SK-N-SH (cell line): ENCODE results near the gene RBM44. TPM values are rescaled to one million over a fixed set of nuclear protein-coding genes. Genes with fewer than 3 reads are reported as not detected.

Experiments used
- CTCF ChIA-PET: fragments of 300-600, 350-600 bp; formaldehyde crosslinking; extraction: SDS; loops from one replicate; lab custom pipeline; 2021; lab: Yijun Ruan, JAX
- POLR2A ChIA-PET: fragments of 350-600 bp; sonication (Branson Sonifier 250); formaldehyde crosslinking; extraction: SDS; loops from one replicate; lab custom pipeline; 2020; ENCODE audit warnings: antibody characterized with exemption, inconsistent platforms; lab: Yijun Ruan, JAX
- DNase-seq: peaks from one replicate; pipeline ENCODE4 v3.0.0; 2012
- H2AFZ ChIP-seq: fragments of 200-600 bp; sonication (generic); 2 replicates; pipeline ENCODE4 v1.8.1; 2016; ENCODE audit warnings: antibody characterized with exemption, mild to moderate bottlenecking, low read depth
- H3F3A ChIP-seq: fragments of 200-600 bp; sonication (generic); replicated peaks from 2 replicates; pipeline ENCODE3; 2016; ENCODE audit warnings: antibody characterized with exemption, mild to moderate bottlenecking; ENCODE audit not compliant: insufficient read depth
- H3K27ac ChIP-seq, 2 experiments: fragments of 200-500 bp in 1 of 2; fragments of 200-600 bp in 1 of 2; sonication (Bioruptor generic) in 1 of 2; sonication (generic), shearing (Covaris generic) in 1 of 2; 2 replicates each; pipeline versions ENCODE4 v1.5.1 to v1.6.1; 2014 to 2016; ENCODE audit warnings: low read depth in 2 of 2, inconsistent platforms in 1 of 2, low read length in 1 of 2, mild to moderate bottlenecking in 1 of 2, mixed read lengths in 1 of 2
- H3K27me3 ChIP-seq: fragments of 200-600 bp; sonication (generic), shearing (Covaris generic); 2 replicates; pipeline ENCODE4 v1.6.1; 2016; ENCODE audit warnings: mixed run types; ENCODE audit not compliant: insufficient read depth
- H3K36me3 ChIP-seq, 2 experiments: fragments of 200-500 bp in 1 of 2; fragments of 200-600 bp in 1 of 2; sonication (Bioruptor generic) in 1 of 2; sonication (generic) in 1 of 2; replicated peaks in 1 of 2; 2 replicates each; pipeline versions ENCODE3 to v1.5.1; 2014 to 2016; ENCODE audit warnings: low read length in 1 of 2, mild to moderate bottlenecking in 1 of 2; ENCODE audit not compliant: insufficient read depth in 2 of 2, control insufficient read depth in 1 of 2
- H3K4me1 ChIP-seq, 2 experiments: fragments of 200-500 bp in 1 of 2; fragments of 200-600 bp in 1 of 2; sonication (Bioruptor generic) in 1 of 2; sonication (generic), shearing (Covaris generic) in 1 of 2; 2 replicates each; pipeline versions ENCODE4 v1.5.1 to v1.6.1; 2014 to 2016; ENCODE audit warnings: low read depth in 1 of 2, low read length in 1 of 2, mixed run types in 1 of 2; ENCODE audit not compliant: insufficient read depth in 2 of 2, control insufficient read depth in 1 of 2
- H3K4me2 ChIP-seq: fragments of 200-600 bp; sonication (generic), shearing (Covaris generic); 2 replicates; pipeline ENCODE4 v1.6.1; 2017; ENCODE audit warnings: mixed run types
- H3K4me3 ChIP-seq, 2 experiments: fragments of 200-500 bp in 1 of 2; fragments of 200-600 bp in 1 of 2; sonication (Bioruptor generic) in 1 of 2; sonication (generic), shearing (Covaris generic) in 1 of 2; 2 replicates each; pipeline versions ENCODE4 v1.5.1 to v1.8.1; 2014 to 2016; ENCODE audit warnings: low read depth in 2 of 2, inconsistent platforms in 1 of 2, low read length in 1 of 2, mild to moderate bottlenecking in 1 of 2, mixed read lengths in 1 of 2, moderate library complexity in 1 of 2
- H3K79me2 ChIP-seq: fragments of 200-600 bp; sonication (generic); 2 replicates; pipeline ENCODE4 v1.8.1; 2017; ENCODE audit warnings: mild to moderate bottlenecking; ENCODE audit not compliant: insufficient read depth
- H3K9ac ChIP-seq: fragments of 200-600 bp; sonication (generic); 2 replicates; pipeline ENCODE4 v1.6.1; 2017; ENCODE audit warnings: mixed run types
- H3K9me2 ChIP-seq: fragments of 200-600 bp; sonication (generic); 2 replicates; pipeline ENCODE4 v1.6.1; 2017; ENCODE audit warnings: mixed run types
- H3K9me3 ChIP-seq: fragments of 200-600 bp; sonication (generic); 2 replicates; pipeline ENCODE4 v1.6.1; 2017; ENCODE audit warnings: mixed run types, mild to moderate bottlenecking, moderate library complexity
- H4K20me1 ChIP-seq: fragments of 200-600 bp; sonication (generic); 2 replicates; pipeline ENCODE4 v1.6.1; 2017; ENCODE audit warnings: mild to moderate bottlenecking, mixed run types; ENCODE audit not compliant: insufficient read depth
- CHD2 ChIP-seq: fragments of 150-350 bp; IDR thresholded peaks from 2 replicates; pipeline ENCODE4 v1.6.1; 2018; ENCODE audit warnings: low read length; ENCODE audit not compliant: partially characterized antibody
- ELF1 ChIP-seq: IDR thresholded peaks from 2 replicates; pipeline ENCODE4 v1.4.0; 2012
- EP300 ChIP-seq, 2 experiments: IDR thresholded peaks; 2 replicates each; pipeline versions ENCODE4 v1.4.0 to v1.6.1; 2012; ENCODE audit warnings: borderline replicate concordance in 1 of 2, low read depth in 1 of 2, low read length in 1 of 2
- FOSL2 ChIP-seq: IDR thresholded peaks from 2 replicates; pipeline ENCODE4 v1.4.0; 2012; ENCODE audit warnings: low read depth, mild to moderate bottlenecking, moderate library complexity, borderline replicate concordance
- FOXM1 ChIP-seq: IDR thresholded peaks from 2 replicates; pipeline ENCODE4 v1.4.0; 2012; ENCODE audit warnings: low read depth, mild to moderate bottlenecking
- GABPA ChIP-seq: IDR thresholded peaks from 2 replicates; pipeline ENCODE4 v1.4.0; 2012; ENCODE audit warnings: low read depth, mild to moderate bottlenecking
- GATA2 ChIP-seq: sonication (generic); formaldehyde crosslinking; IDR thresholded peaks from 2 replicates; pipeline ENCODE4 v1.5.0; 2020; ENCODE audit warnings: mild to moderate bottlenecking, missing genetic modification reagents
- JUND ChIP-seq: IDR thresholded peaks from 2 replicates; pipeline ENCODE4 v1.4.0; 2012
- MXI1 ChIP-seq: IDR thresholded peaks from 2 replicates; pipeline ENCODE4 v1.6.1; 2012; ENCODE audit warnings: mild to moderate bottlenecking, low read depth, low read length, improper control_type of control experiment
- NRF1 ChIP-seq: IDR thresholded peaks from 2 replicates; pipeline ENCODE4 v1.6.1; 2012; ENCODE audit warnings: low read depth, mild to moderate bottlenecking, low read length
- RAD21 ChIP-seq: IDR thresholded peaks from 2 replicates; pipeline ENCODE4 v1.6.1; 2012; ENCODE audit warnings: mild to moderate bottlenecking, low read length
- REST ChIP-seq: IDR thresholded peaks from 2 replicates; pipeline ENCODE4 v1.6.1; 2012; ENCODE audit warnings: mild to moderate bottlenecking, low read depth, low read length, moderate library complexity
- RFX5 ChIP-seq: IDR thresholded peaks from 2 replicates; pipeline ENCODE4 v1.6.1; 2012; ENCODE audit warnings: mild to moderate bottlenecking, improper control_type of control experiment, low read length
- SMC3 ChIP-seq: IDR thresholded peaks from 2 replicates; pipeline ENCODE4 v1.6.1; 2012; ENCODE audit warnings: low read depth, low read length, improper control_type of control experiment
- TEAD4 ChIP-seq: IDR thresholded peaks from 2 replicates; pipeline ENCODE4 v1.4.0; 2012; ENCODE audit warnings: mild to moderate bottlenecking, borderline replicate concordance; ENCODE audit not compliant: insufficient read depth
- USF2 ChIP-seq: fragments of 150-350 bp; IDR thresholded peaks from 2 replicates; pipeline ENCODE4 v1.6.1; 2017; ENCODE audit warnings: antibody characterized with exemption, low read length, low read depth, borderline replicate concordance
- YY1 ChIP-seq: IDR thresholded peaks from 2 replicates; pipeline ENCODE4 v1.4.0; 2012; ENCODE audit warnings: low read depth, mild to moderate bottlenecking
- ZBTB33 ChIP-seq: IDR thresholded peaks from 2 replicates; pipeline ENCODE4 v1.4.0; 2012; ENCODE audit warnings: low read depth, borderline replicate concordance
- WGBS: methylation state at CpG from one replicate; pipeline ENCODE4 v1.1.6; 2017; ENCODE audit warnings: low lambda C conversion rate; 5-methylcytosine and 5-hydroxymethylcytosine counted together
- polyA plus RNA-seq, 3 experiments: library from polyadenylated mRNA; depleted of rRNA; stranded (reverse); fragments of >200 nt; gene quantifications; 2 replicates each; pipeline ENCODE4 v1.2.3, GENCODE V29; 2012

Gene RBM44
- polyA plus RNA-seq, 1 of the 3 experiments (the other 2 are of a cell fraction) = 0.30 TPM

- POLR2A ChIA-PET = interaction anchor here (0.6 to 4.9 kb wide), 9 partner anchors 10 to 354 kb away, joined by 3 to 24 read pairs (median 7); partner anchors contain the start of gene SCLY
- peak; percentile 63 for DNase-seq
- Histone ChIP-seq H3K27me3 (no peaks in the 10 kb centered on the region), H3K27ac (peak overlapping the region in 1 of 2 experiments; percentile 99; a peak in 2 of 4 replicates), H3K36me3 (no peaks in the 10 kb centered on the region), H3K79me2 (no peaks in the 10 kb centered on the region), H3K9ac (no peak overlapping the region), H3K4me1 (peaks cover 0 to 59% of the 10 kb centered on the region in 2 experiments; a peak in 1 of 4 replicates), H2AFZ (no peak overlapping the region), H3F3A (no peaks in the 10 kb centered on the region), H3K9me2 (no peaks in the 10 kb centered on the region), H3K9me3 (no peaks in the 10 kb centered on the region), H3K4me2 (no peak overlapping the region), H3K4me3 (no peak overlapping the region)
- TF ChIP-seq RAD21 = peak; percentile 42; the same call in 1 of the 2 replicates
- TF ChIP-seq SMC3 = 0 out of 2 replicates have a peak, but pooled peaks have one; percentile 17
- no peak for TF ChIP-seq MXI1
- TF ChIP-seq YY1 = no peak
- TF ChIP-seq CHD2 = peak; percentile 3
- no peak for TF ChIP-seq ELF1
- no peak for TF ChIP-seq USF2
- TF ChIP-seq, all 33 proteins: peak for 3
- CTCF ChIA-PET = interaction anchor here (0.7 to 7.4 kb wide), 7 partner anchors 10 to 155 kb away, joined by 3 to 58 read pairs (median 6); no protein-coding TSS in a partner anchor
- no peaks in the 10 kb centered on the region for H4K20me1 ChIP-seq
- WGBS = 77% methylated on average over 6 of the region's 26 CpGs
Measured at GRCh38 chr2:237885931-237886684, 87.5 kb downstream of the RBM44 start.

GRCh38 chr2:237886685-237887481 lies 88.3 kb downstream of the RBM44 start:
- Histone ChIP-seq H4K20me1 (no peaks in the 10 kb centered on the region), H3K4me2 (no peak overlapping the region), H2AFZ (no peak overlapping the region), H3K9me2 (no peaks in the 10 kb centered on the region), H3K9ac (no peak overlapping the region), H3K27me3 (no peaks in the 10 kb centered on the region), H3K36me3 (no peaks in the 10 kb centered on the region), H3K4me1 (peaks cover 0 to 58% of the 10 kb centered on the region in 2 experiments; a peak in 1 of 4 replicates), H3K27ac (peak overlapping the region in 1 of 2 experiments; percentile 99; a peak in 2 of 4 replicates), H3K79me2 (no peaks in the 10 kb centered on the region), H3K4me3 (no peak overlapping the region), H3F3A (no peaks in the 10 kb centered on the region), H3K9me3 (no peaks in the 10 kb centered on the region)
- peak; percentile 86 for DNase-seq
- ChIA-PET POLR2A (interaction anchor here (0.6 to 4.9 kb wide), 8 partner anchors 12 to 353 kb away, joined by 3 to 24 read pairs (median 6); partner anchors contain the start of gene SCLY), CTCF (interaction anchor here (0.7 to 7.4 kb wide), 6 partner anchors 23 to 372 kb away, joined by 3 to 58 read pairs (median 6); no protein-coding TSS in a partner anchor)
- WGBS = 53% methylated on average over 20 of the region's 23 CpGs
- TF ChIP-seq JUND = no peak
- no peak for TF ChIP-seq FOXM1
- no peak for TF ChIP-seq TEAD4
- no peak for TF ChIP-seq YY1
- TF ChIP-seq ZBTB33 = no peak
- TF ChIP-seq RAD21 = peak; percentile 16
- no peak for TF ChIP-seq FOSL2
- TF ChIP-seq REST = no peak
- TF ChIP-seq NRF1 = no peak
- TF ChIP-seq RFX5 = no peak
- TF ChIP-seq GABPA = no peak
- TF ChIP-seq EP300 (IDR thresholded peaks at IDR 0.05; ENCODE audit: borderline replicate concordance in 1 of 2, low read depth in 1 of 2, low read length in 1 of 2) = peak; percentile 9 to 98; a peak in 3 of 4 replicates
- peak; percentile 85 for TF ChIP-seq GATA2 (CRISPR knock-in tag)
